Activated CD4-positive, alpha-beta T cell treated with anti-CD3 and anti-CD28 coated beads, Interleukin-2, Interleukin-4, amounts not matched to agents 100 ng/mL and 50 ng/mL, durations not matched to agents 16 hours and 8 hours (primary cell): ENCODE results near the gene FOXI1.

Source experiments
- DNase-seq: peaks from one replicate; pipeline ENCODE4 v3.0.0-alpha.2; 2020; ENCODE audit warnings: low spot score

Gene FOXI1

GRCh38 chr5:170150713-170151096, 45.0 kb downstream of the FOXI1 start:
- DNase-seq: no peak

- no peak for DNase-seq
Observed at GRCh38 chr5:170151097-170151831, 45.6 kb downstream of the FOXI1 start.

- no peak for DNase-seq
Observed at GRCh38 chr5:170152767-170153166, 47.1 kb downstream of the FOXI1 start.

GRCh38 chr5:170154297-170154696, 48.6 kb downstream of the FOXI1 start:
- DNase-seq: no peak

- DNase-seq: no peak
Observed at GRCh38 chr5:170154744-170155143, 49.0 kb downstream of the FOXI1 start.

GRCh38 chr5:170155771-170156170, 50.1 kb downstream of the FOXI1 start:
- no peak for DNase-seq

- DNase-seq: no peak
Observed at GRCh38 chr5:170159101-170159698, 53.5 kb downstream of the FOXI1 start.
